Fibroblast of mammary gland (primary cell): ENCODE results near the gene SEMA3B.
"Not testable (repeated sequence)": the region's sequence is repeated elsewhere in the genome, so short reads cannot be mapped to it uniquely, and the experiment has no call there.

ENCODE experiments used
- DNase-seq: peaks from one replicate; pipeline ENCODE4 v3.0.0-alpha.2; 2010; ENCODE audit warnings: low read depth
- H3K4me3 ChIP-seq: 2 replicates; pipeline ENCODE4 v1.5.1; 2011; ENCODE audit warnings: low read depth, mild to moderate bottlenecking, low read length, moderate library complexity; ENCODE audit not compliant: control insufficient read depth
- TF ChIP-seq, protein P1 (sequence below): conservative IDR thresholded peaks from 2 replicates; pipeline ENCODE4 v1.5.1; 2011; ENCODE audit warnings: low read depth, low read length, inconsistent platforms; ENCODE audit not compliant: control insufficient read depth, insufficient read depth

The SEMA3B gene

DNA sequence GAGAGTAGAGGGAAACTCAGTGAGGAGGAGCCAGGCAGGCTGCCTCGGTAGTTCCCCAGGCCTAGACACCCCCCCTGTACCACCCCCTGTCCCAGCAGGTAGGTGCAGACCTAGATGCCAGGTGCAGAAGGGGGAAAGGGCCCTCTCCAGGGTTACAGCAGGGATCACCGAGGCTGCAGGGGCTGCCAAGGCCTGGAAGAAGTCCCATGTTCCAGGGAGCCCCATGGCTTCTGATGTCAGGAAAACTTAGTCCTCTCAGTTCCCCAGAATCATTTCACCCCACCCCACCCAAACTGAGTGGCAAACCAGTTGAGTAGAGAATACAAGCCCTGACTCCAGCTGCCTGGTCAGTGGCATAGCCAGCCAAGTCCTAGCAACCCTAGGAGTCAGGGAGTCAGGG is 7.4 kb upstream of the SEMA3B start:
- H3K4me3 ChIP-seq: no peak overlapping the region
- no peak for DNase-seq
- TF ChIP-seq, protein P1, sequence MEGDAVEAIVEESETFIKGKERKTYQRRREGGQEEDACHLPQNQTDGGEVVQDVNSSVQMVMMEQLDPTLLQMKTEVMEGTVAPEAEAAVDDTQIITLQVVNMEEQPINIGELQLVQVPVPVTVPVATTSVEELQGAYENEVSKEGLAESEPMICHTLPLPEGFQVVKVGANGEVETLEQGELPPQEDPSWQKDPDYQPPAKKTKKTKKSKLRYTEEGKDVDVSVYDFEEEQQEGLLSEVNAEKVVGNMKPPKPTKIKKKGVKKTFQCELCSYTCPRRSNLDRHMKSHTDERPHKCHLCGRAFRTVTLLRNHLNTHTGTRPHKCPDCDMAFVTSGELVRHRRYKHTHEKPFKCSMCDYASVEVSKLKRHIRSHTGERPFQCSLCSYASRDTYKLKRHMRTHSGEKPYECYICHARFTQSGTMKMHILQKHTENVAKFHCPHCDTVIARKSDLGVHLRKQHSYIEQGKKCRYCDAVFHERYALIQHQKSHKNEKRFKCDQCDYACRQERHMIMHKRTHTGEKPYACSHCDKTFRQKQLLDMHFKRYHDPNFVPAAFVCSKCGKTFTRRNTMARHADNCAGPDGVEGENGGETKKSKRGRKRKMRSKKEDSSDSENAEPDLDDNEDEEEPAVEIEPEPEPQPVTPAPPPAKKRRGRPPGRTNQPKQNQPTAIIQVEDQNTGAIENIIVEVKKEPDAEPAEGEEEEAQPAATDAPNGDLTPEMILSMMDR: no peak

DNA sequence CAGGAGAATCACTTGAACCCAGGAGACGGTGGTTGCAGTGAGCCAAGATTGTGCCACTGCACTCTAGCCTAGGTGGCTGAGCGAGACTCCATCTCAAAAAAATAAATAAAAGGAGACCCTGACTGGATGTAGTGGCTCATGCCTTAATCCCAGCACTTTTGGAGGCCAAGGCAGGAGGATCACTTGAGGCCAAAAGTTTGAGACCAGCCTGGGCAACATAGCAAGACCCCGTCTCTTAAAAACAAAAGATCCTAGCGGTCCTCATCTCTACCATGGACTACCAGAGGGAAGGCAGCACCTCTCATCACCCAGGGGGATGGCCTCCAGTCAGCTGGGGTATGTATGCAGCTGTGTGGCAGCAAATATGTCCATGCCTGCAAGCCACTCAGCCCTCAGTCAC is 6.7 kb upstream of the SEMA3B start:
- not testable (repeated sequence) for H3K4me3 ChIP-seq, DNase-seq

DNA sequence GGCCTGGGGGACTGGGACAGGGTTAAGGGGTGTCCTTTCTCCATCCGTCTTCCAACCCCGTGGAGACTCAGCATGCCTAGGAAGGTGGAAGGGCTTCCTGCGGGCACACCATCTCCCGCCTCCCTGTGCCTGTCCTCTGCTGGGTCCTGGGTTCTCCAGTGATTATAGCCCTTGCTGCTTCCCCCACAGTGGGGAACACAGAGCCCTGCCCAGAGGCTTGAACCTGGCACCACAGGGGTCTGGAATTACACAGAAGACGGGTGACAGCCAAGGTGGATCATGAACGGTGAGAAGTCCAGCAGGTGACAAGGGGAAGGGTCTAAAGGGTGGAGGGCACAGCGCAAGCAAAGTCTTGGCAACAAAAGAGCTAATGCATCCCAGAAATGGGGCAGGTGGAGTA is 6.2 kb upstream of the SEMA3B start:
- TF ChIP-seq, protein P1: no peak
- DNase-seq: no peak
- no peak overlapping the region for H3K4me3 ChIP-seq

DNA sequence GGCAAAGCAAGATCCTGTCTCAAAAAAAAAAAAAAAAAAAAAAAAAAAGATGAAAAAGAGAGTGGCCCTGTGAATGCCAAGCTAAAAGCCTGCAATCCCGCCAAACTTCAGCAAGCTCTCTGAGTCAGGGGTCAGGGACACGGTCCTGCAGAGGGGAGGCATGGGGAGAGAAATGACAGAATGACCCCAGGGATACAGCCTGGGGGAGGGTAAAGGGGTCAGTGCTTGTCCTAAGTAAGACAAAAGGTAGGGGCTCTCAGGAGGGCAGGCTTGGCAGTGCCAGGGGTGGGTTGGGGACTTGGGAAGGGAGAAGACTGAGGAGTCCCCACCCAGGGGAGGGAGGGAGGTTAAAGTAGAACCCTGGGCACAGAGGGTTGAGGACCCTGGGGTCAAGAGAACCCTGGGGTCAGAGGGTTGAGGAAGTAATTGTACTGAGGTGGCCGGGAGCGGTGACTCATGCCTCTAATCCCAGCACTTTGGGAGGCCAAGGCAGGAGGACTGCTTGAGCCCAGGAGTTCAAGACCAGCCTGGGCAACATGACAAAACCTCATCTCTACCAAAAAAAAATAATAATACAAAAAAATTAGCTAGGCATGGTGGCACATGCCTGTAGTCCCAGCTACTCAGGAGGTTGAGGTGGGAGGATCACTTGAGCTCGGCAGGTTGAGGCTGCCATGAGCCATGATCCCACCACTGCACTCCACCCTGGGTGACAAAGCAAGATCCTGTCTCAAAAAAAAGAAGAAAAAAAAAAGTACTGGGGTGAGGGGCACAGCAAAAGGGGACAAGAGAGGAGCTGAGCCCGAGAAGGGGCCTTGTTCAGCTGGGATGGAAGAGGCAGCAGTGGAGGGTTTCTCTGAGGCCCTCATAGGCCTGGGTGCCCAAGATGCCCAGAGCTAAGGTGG is 5.2 kb upstream of the SEMA3B start:
- TF ChIP-seq, protein P1: no peak
- DNase-seq: no peak
- no peak overlapping the region for H3K4me3 ChIP-seq

DNA sequence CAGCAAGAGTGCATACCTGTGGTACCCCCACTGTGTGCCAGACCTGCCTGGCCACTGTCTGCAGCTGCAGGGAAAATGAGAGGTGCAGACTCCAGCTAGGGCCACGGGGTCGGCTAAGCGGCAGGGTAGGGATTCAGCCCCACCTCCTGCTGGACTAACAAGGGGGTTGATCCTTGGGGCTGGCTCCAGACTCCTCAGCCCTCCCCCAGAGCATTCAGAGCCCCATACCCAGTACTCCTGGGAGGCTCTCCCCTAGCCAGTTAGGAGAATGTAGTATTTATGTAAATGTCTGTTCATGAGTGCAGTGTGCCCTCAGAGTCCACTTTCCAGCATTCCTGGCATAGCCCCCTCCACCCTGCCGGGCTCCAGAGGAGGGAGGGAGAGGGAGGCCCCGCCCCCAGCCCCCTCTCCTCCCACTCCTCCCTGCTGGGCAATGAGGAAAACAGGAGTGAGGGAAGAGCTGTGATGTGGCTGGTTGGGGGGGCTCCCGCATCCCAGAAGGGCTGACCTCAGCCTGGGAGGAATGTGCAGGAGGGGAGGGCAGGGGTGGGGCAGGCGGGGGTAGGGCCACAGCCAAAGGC is 4.5 kb upstream of the SEMA3B start:
- TF ChIP-seq, protein P1: no peak
- H3K4me3 ChIP-seq: no peak overlapping the region
- peak; percentile 77 for DNase-seq

DNA sequence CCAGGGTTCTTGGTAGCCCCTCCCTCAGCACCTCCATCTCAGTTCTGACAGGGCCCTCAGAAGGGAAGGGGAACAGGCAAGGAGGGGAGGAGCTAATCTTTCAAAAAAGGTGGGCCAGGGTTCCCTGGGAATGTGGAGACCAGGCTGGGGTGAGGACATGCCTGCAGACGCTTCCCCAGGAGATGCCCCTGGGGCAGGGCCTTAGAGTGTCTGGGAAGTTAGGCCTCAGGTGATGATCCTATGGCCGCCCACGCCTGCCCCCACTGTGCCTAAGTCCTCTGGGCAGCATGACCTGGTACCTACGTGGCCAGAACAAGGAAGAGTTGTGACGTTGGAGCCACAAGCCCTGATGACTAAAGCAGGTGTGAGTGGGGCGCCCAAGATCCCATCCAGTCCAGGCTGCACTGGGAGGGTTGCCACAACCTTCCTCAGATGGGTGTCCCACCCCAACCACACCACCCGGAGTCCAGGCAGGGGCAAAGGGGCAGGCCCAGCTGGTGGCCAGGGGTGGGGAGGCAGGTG is 3.9 kb upstream of the SEMA3B start:
- no peak overlapping the region for H3K4me3 ChIP-seq
- TF ChIP-seq, protein P1: no peak
- no peak for DNase-seq

DNA sequence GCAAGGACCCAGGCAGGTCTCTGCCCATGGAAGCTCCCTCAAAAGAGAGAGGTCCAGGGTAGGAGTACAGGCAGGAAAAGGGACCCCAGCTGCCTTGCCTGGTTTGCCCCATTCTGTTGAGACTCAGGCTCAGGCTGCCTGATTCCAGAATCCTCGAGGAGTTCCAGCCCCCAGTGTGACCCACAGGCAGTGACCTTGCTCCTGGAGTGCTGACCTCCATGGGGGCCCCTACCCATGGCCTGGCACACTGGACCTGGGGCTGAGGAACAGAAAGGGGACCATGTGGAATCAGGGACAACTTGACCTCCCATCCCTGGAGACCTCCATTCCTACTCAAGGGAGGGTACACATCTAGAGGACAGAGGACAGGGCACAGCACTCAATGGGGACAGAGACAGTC is 3.4 kb upstream of the SEMA3B start:
- no peak overlapping the region for H3K4me3 ChIP-seq
- DNase-seq: no peak
- TF ChIP-seq, protein P1: no peak
